Caco-2 (cell line): ENCODE results near the gene PDGFRB. TPM values are rescaled to one million over a fixed set of nuclear protein-coding genes. Genes with fewer than 3 reads are reported as not detected.

Source experiments
- Bru-seq: library from RNA; stranded (reverse); fragments of 400-500 nt; gene quantifications from one replicate; lab custom pipeline; 2021; lab: Mats Ljungman, UMichigan
- BruChase-seq, 2 experiments: library from RNA; stranded (reverse); fragments of 400-500 nt; gene quantifications; one replicate each; lab custom pipeline; 2021; lab: Mats Ljungman, UMichigan
- BruUV-seq: library from RNA; stranded (reverse); fragments of 400-500 nt; replicated peaks from 2 replicates; lab custom pipeline; 2021; lab: Mats Ljungman, UMichigan
- CTCF ChIA-PET: fragments of 300-600 bp; sonication (Branson Sonifier 250); formaldehyde crosslinking; loops from one replicate; lab custom pipeline; 2022; ENCODE audit warnings: antibody characterized with exemption; lab: Charles Lee
- POLR2A ChIA-PET: fragments of 300-600 bp; sonication (Branson Sonifier 250); formaldehyde crosslinking; loops from one replicate; lab custom pipeline; 2022; ENCODE audit warnings: antibody characterized with exemption; lab: Charles Lee
- DNase-seq, 2 experiments: peaks; one replicate each; pipeline versions ENCODE4 v3.0.0 to v3.0.0-alpha.2; 2020 to 2022
- H3K27me3 ChIP-seq: replicated peaks from 2 replicates; pipeline ENCODE4 v1.6.0; 2011; ENCODE audit warnings: low read length; ENCODE audit not compliant: control insufficient read depth, insufficient read depth
- H3K36me3 ChIP-seq: 2 replicates; pipeline ENCODE4 v1.5.1; 2011; ENCODE audit warnings: low read length; ENCODE audit not compliant: control insufficient read depth, insufficient read depth
- H3K4me1 ChIP-seq: fragments of 250-450 bp; sonication (Bioruptor Pico); 2 replicates; pipeline ENCODE4 v1.5.1; 2020; ENCODE audit warnings: mild to moderate bottlenecking
- H3K4me3 ChIP-seq: 2 replicates; pipeline ENCODE4 v1.5.1; 2011; ENCODE audit warnings: low read depth, mild to moderate bottlenecking, control low read depth, low read length
- H3K9me3 ChIP-seq: fragments of 250-450 bp; sonication (Bioruptor Pico); 2 replicates; pipeline ENCODE4 v1.5.1; 2020; ENCODE audit warnings: mild to moderate bottlenecking, moderate library complexity
- H3K27ac Mint-ChIP-seq: one replicate; pipeline ENCODE4 v1.8.0; 2022; ENCODE audit warnings: mixed read lengths; ENCODE audit not compliant: unreplicated experiment
- H3K27me3 Mint-ChIP-seq: one replicate; pipeline ENCODE4 v1.8.0; 2022; ENCODE audit warnings: mixed read lengths; ENCODE audit not compliant: insufficient read depth, unreplicated experiment
- H3K36me3 Mint-ChIP-seq: one replicate; pipeline ENCODE4 v1.8.0; 2022; ENCODE audit warnings: mild to moderate bottlenecking, mixed read lengths; ENCODE audit not compliant: insufficient read depth, unreplicated experiment
- H3K4me1 Mint-ChIP-seq: one replicate; pipeline ENCODE4 v1.8.0; 2022; ENCODE audit warnings: low read depth, mixed read lengths; ENCODE audit not compliant: unreplicated experiment
- H3K4me3 Mint-ChIP-seq: one replicate; pipeline ENCODE4 v1.8.0; 2022; ENCODE audit warnings: mild to moderate bottlenecking, moderate library complexity, mixed read lengths; ENCODE audit not compliant: unreplicated experiment
- H3K9me3 Mint-ChIP-seq: one replicate; pipeline ENCODE4 v1.8.0; 2022; ENCODE audit warnings: mixed read lengths; ENCODE audit not compliant: unreplicated experiment
- CTCF ChIP-seq, 2 experiments: fragments of 200-600 bp in 1 of 2; IDR thresholded peaks; 1 replicate in 1 of 2; 2 replicates in 1 of 2; pipeline versions ENCODE4 v1.5.1 to v1.8.0; 2011 to 2022; ENCODE audit warnings: antibody characterized with exemption in 1 of 2, control low read depth in 1 of 2, inconsistent platforms in 1 of 2, low read depth in 1 of 2, low read length in 1 of 2, mild to moderate bottlenecking in 1 of 2, moderate library complexity in 1 of 2; ENCODE audit not compliant: insufficient read depth in 1 of 2, severe bottlenecking in 1 of 2, unreplicated experiment in 1 of 2
- intact Hi-C: fragments of 100-400 bp; cut with micrococcal nuclease; formaldehyde crosslinking; loops from one replicate; pipeline ENCODE4 v1.10.0; 2022; ENCODE audit not compliant: unreplicated experiment
- long read RNA-seq: library from polyadenylated mRNA; stranded (forward); transcript quantifications from one replicate; pipeline ENCODE4 v2.0.0, GENCODE V29; 2022
- total RNA-seq: library from RNA; stranded (reverse); gene quantifications from 2 replicates; pipeline ENCODE4 v1.2.3, GENCODE V29; 2022

The PDGFRB gene
- total RNA-seq (5.9 and 7.2 TPM in 2 replicates), Bru-seq, nascent RNA (percentile 34 among the genes with signal in this experiment), BruChase-seq, experiment 1, labeled RNA remaining after a 2-hour chase (percentile 34 among the genes with signal in this experiment), BruChase-seq, experiment 2, labeled RNA remaining after a 6-hour chase (percentile 44 among the genes with signal in this experiment)
- long read RNA-seq, partial matches to known transcripts: 7 of 13 reads
- long read RNA-seq, other reads (novel, unspliced or antisense): 6 of 13 reads

GRCh38 chr5:150155258-150156026 is at the start of gene PDGFRB:
Gene PDGFRB (minus strand): TSS chr5:150155845. CDS start chr5:150137047, 18,798 bp downstream.
- no peaks in the 10 kb centered on the region for H3K9me3 Mint-ChIP-seq
- POLR2A ChIA-PET: no interaction called here
- Histone ChIP-seq H3K4me3 (no peak within 1 kb of the TSS), H3K27me3 (no peaks in the 10 kb centered on the region), H3K4me1 (0 out of 2 replicates have a peak, but pooled peaks cover 2% of the 10 kb centered on the region), H3K9me3 (no peaks in the 10 kb centered on the region), H3K36me3 (no peaks in the 10 kb centered on the region)
- no peaks in the 10 kb centered on the region for H3K27me3 Mint-ChIP-seq
- DNase-seq: no peak
- peak within 1 kb of the TSS; percentile 60 for H3K27ac Mint-ChIP-seq
- no TSS peak for BruUV-seq
- no peak for TF ChIP-seq CTCF (IDR thresholded peaks at IDR 0.05; ENCODE audit: insufficient read depth in 1 of 2, low read depth in 1 of 2, low read length in 1 of 2, severe bottlenecking in 1 of 2, unreplicated experiment in 1 of 2)
- H3K4me1 Mint-ChIP-seq: peaks cover 13% of the 10 kb centered on the region
- CTCF ChIA-PET: no interaction called here
- intact Hi-C loops: no loop called here
- no peaks in the 10 kb centered on the region for H3K36me3 Mint-ChIP-seq
- H3K4me3 Mint-ChIP-seq: no peak within 1 kb of the TSS

GRCh38 chr5:150204590-150204960 is 48.9 kb upstream of the PDGFRB start:
- Mint-ChIP-seq H3K4me3 (no peak overlapping the region), H3K9me3 (no peaks in the 10 kb centered on the region), H3K27ac (no peak overlapping the region), H3K4me1 (peaks cover 6% of the 10 kb centered on the region), H3K27me3 (no peaks in the 10 kb centered on the region), H3K36me3 (no peaks in the 10 kb centered on the region)
- Histone ChIP-seq H3K36me3 (no peaks in the 10 kb centered on the region), H3K27me3 (no peaks in the 10 kb centered on the region), H3K4me3 (no peak overlapping the region), H3K4me1 (no peaks in the 10 kb centered on the region), H3K9me3 (no peaks in the 10 kb centered on the region)
- CTCF ChIA-PET: no interaction called here
- DNase-seq: no peak
- intact Hi-C loops: no loop called here
- POLR2A ChIA-PET: no interaction called here
- no TSS peak for BruUV-seq
- TF ChIP-seq CTCF (IDR thresholded peaks at IDR 0.05; ENCODE audit: insufficient read depth in 1 of 2, low read depth in 1 of 2, low read length in 1 of 2, severe bottlenecking in 1 of 2, unreplicated experiment in 1 of 2): no peak

GRCh38 chr5:150203832-150204589 is 48.4 kb upstream of the PDGFRB start:
- Mint-ChIP-seq H3K27me3 (no peaks in the 10 kb centered on the region), H3K9me3 (no peaks in the 10 kb centered on the region), H3K36me3 (no peaks in the 10 kb centered on the region), H3K27ac (no peak overlapping the region), H3K4me1 (peaks cover 6% of the 10 kb centered on the region), H3K4me3 (no peak overlapping the region)
- no TSS peak for BruUV-seq
- no peaks in the 10 kb centered on the region for H3K36me3 ChIP-seq
- H3K4me3 ChIP-seq: no peak overlapping the region
- intact Hi-C loops: no loop called here
- ChIA-PET POLR2A (no interaction called here), CTCF (no interaction called here)
- no peaks in the 10 kb centered on the region for H3K9me3 ChIP-seq
- no peak for TF ChIP-seq CTCF (IDR thresholded peaks at IDR 0.05; ENCODE audit: insufficient read depth in 1 of 2, low read depth in 1 of 2, low read length in 1 of 2, severe bottlenecking in 1 of 2, unreplicated experiment in 1 of 2)
- DNase-seq: no peak
- H3K27me3 ChIP-seq: no peaks in the 10 kb centered on the region
- H3K4me1 ChIP-seq: no peaks in the 10 kb centered on the region
